GM23338 (cell line): Measurements from ENCODE around the gene TNFRSF21. TPM values are rescaled to one million over a fixed set of nuclear protein-coding genes. Genes with fewer than 3 reads are reported as not detected.

ENCODE experiments used
- ATAC-seq: fragments of 200-7000 bp; cut with Tn5 transposase; 3 replicates; pipeline ENCODE4 v1.9.1; 2020
- DNase-seq: peaks from one replicate; pipeline ENCODE4 v3.0.0-alpha.2; 2015; ENCODE audit warnings: low spot score
- H2AFZ ChIP-seq: fragments of 200-600 bp; sonication (generic); 2 replicates; pipeline ENCODE4 v1.8.0; 2016; ENCODE audit warnings: antibody characterized with exemption, mild to moderate bottlenecking, moderate library complexity
- H3F3A ChIP-seq: fragments of 200-600 bp; sonication (generic); replicated peaks from 2 replicates; pipeline ENCODE4 v1.8.0; 2017; ENCODE audit warnings: antibody characterized with exemption, mixed run types, low read depth
- H3K27ac ChIP-seq: fragments of 200-600 bp; sonication (generic); 2 replicates; pipeline ENCODE4 v1.6.1; 2016; ENCODE audit warnings: low read depth
- H3K27me3 ChIP-seq: fragments of 200-600 bp; sonication (generic); 2 replicates; pipeline ENCODE4 v1.8.0; 2016; ENCODE audit warnings: mild to moderate bottlenecking, mixed run types, moderate library complexity; ENCODE audit not compliant: insufficient read depth
- H3K36me3 ChIP-seq: fragments of 200-600 bp; sonication (generic); 2 replicates; pipeline ENCODE4 v1.8.0; 2016; ENCODE audit warnings: mild to moderate bottlenecking; ENCODE audit not compliant: insufficient read depth
- H3K4me1 ChIP-seq: fragments of 200-600 bp; sonication (generic); 2 replicates; pipeline ENCODE4 v1.8.0; 2016; ENCODE audit warnings: mild to moderate bottlenecking, moderate library complexity; ENCODE audit not compliant: insufficient read depth
- H3K4me2 ChIP-seq: fragments of 200-600 bp; sonication (generic); 2 replicates; pipeline ENCODE4 v1.7.1; 2017; ENCODE audit warnings: mixed run types
- H3K4me3 ChIP-seq: fragments of 200-600 bp; sonication (generic); 2 replicates; pipeline ENCODE4 v1.6.1; 2016; ENCODE audit warnings: mixed run types
- H3K79me2 ChIP-seq: fragments of 200-600 bp; sonication (generic); replicated peaks from 2 replicates; pipeline ENCODE4 v1.8.0; 2017; ENCODE audit warnings: mild to moderate bottlenecking; ENCODE audit not compliant: insufficient read depth
- H3K9me2 ChIP-seq: fragments of 200-600 bp; sonication (generic); 2 replicates; pipeline ENCODE4 v1.8.0; 2017; ENCODE audit not compliant: insufficient read depth
- H4K20me1 ChIP-seq: fragments of 200-600 bp; sonication (generic); replicated peaks from 2 replicates; pipeline ENCODE4 v1.8.0; 2017; ENCODE audit warnings: mild to moderate bottlenecking; ENCODE audit not compliant: insufficient read depth
- H3K27ac Mint-ChIP-seq: 2 replicates; pipeline ENCODE4 v1.8.0; 2020; ENCODE audit warnings: inconsistent platforms, mild to moderate bottlenecking, moderate library complexity, mixed read lengths
- H3K27me3 Mint-ChIP-seq: 3 replicates; pipeline ENCODE4 v1.8.0; 2022; ENCODE audit warnings: low read depth, mild to moderate bottlenecking, moderate library complexity, mixed read lengths, inconsistent platforms; ENCODE audit not compliant: insufficient read depth, poor library complexity
- H3K36me3 Mint-ChIP-seq: 3 replicates; pipeline ENCODE4 v1.8.0; 2021; ENCODE audit warnings: low read depth, mild to moderate bottlenecking, inconsistent platforms, moderate library complexity, mixed read lengths
- H3K4me1 Mint-ChIP-seq: 3 replicates; pipeline ENCODE4 v1.8.0; 2020; ENCODE audit warnings: mild to moderate bottlenecking, inconsistent platforms, mixed read lengths
- H3K4me3 Mint-ChIP-seq: 3 replicates; pipeline ENCODE4 v1.8.0; 2021; ENCODE audit warnings: moderate library complexity, mild to moderate bottlenecking, inconsistent platforms, mixed read lengths
- H3K9me3 Mint-ChIP-seq: 3 replicates; pipeline ENCODE4 v1.8.0; 2020; ENCODE audit warnings: moderate library complexity, mild to moderate bottlenecking, inconsistent platforms, mixed read lengths
- CREB1 ChIP-seq: fragments of 250-450 bp; sonication (Bioruptor Pico); IDR thresholded peaks from 2 replicates; pipeline ENCODE4 v1.5.0; 2020; ENCODE audit warnings: low read depth, mild to moderate bottlenecking, moderate library complexity
- CTCF ChIP-seq, 2 experiments: fragments of 200-600 bp in 1 of 2; sonication (generic) in 1 of 2; conservative IDR thresholded peaks; 2 replicates each; pipeline versions ENCODE4 v1.5.1 to v1.6.1; 2016 to 2017; ENCODE audit warnings: antibody characterized with exemption in 2 of 2, low read depth in 2 of 2, mild to moderate bottlenecking in 2 of 2, moderate library complexity in 1 of 2
- EZH2 ChIP-seq: fragments of 200-600 bp; sonication (generic); IDR thresholded peaks from one replicate; pipeline ENCODE4 v1.8.0; 2017; ENCODE audit warnings: antibody characterized with exemption, mild to moderate bottlenecking, low read depth; ENCODE audit not compliant: unreplicated experiment
- EZH2phosphoT487 ChIP-seq: fragments of 200-600 bp; sonication (generic); IDR thresholded peaks from one replicate; pipeline ENCODE4 v1.8.1; 2018; ENCODE audit warnings: antibody characterized with exemption; ENCODE audit not compliant: unreplicated experiment
- JUNB ChIP-seq: IDR thresholded peaks from one replicate; pipeline ENCODE4 v1.6.1; 2016; ENCODE audit warnings: antibody characterized with exemption; ENCODE audit not compliant: unreplicated experiment
- NANOG ChIP-seq: IDR thresholded peaks from 2 replicates; pipeline ENCODE4 v1.6.1; 2016; ENCODE audit warnings: antibody characterized with exemption, borderline replicate concordance
- POLR2AphosphoS5 ChIP-seq: IDR thresholded peaks from 2 replicates; pipeline ENCODE4 v1.6.1; 2016; ENCODE audit warnings: antibody characterized with exemption, low read depth
- STAT1 ChIP-seq: IDR thresholded peaks from one replicate; pipeline ENCODE4 v1.6.1; 2016; ENCODE audit warnings: antibody characterized with exemption; ENCODE audit not compliant: unreplicated experiment
- ZNF114 ChIP-seq: fragments of 250-450 bp; sonication (Bioruptor Pico); IDR thresholded peaks from 2 replicates; pipeline ENCODE4 v1.5.0; 2020; ENCODE audit warnings: mild to moderate bottlenecking, moderate library complexity
- ZNF331 ChIP-seq: fragments of 250-450 bp; sonication (Bioruptor Pico); IDR thresholded peaks from 2 replicates; pipeline ENCODE4 v1.5.0; 2020; ENCODE audit warnings: low read depth, mild to moderate bottlenecking, moderate library complexity
- ZNF462 ChIP-seq: fragments of 250-450 bp; sonication (Bioruptor Pico); IDR thresholded peaks from 2 replicates; pipeline ENCODE4 v1.5.0; 2020; ENCODE audit warnings: mild to moderate bottlenecking, moderate library complexity
- polyA plus RNA-seq: library from polyadenylated mRNA; unstranded; fragments of >200 nt; fragmentation: Nextera tagmentation; extraction: Ambion mirVana; gene quantifications from 2 replicates; pipeline ENCODE4 v1.2.1, GENCODE V29; 2016
- total RNA-seq: library from RNA; depleted of rRNA; stranded (reverse); fragments of >200 nt; shearing (Covaris generic); gene quantifications from 2 replicates; pipeline ENCODE4 v1.2.3, GENCODE V29; 2014
- TF ChIP-seq, protein P1 (sequence below): IDR thresholded peaks from one replicate; pipeline ENCODE4 v1.6.1; 2018; ENCODE audit warnings: antibody characterized with exemption; ENCODE audit not compliant: unreplicated experiment
- TF ChIP-seq, protein P2 (sequence below): IDR thresholded peaks from 2 replicates; pipeline ENCODE4 v1.6.1; 2016; ENCODE audit warnings: antibody characterized with exemption

Gene TNFRSF21
- total and polyA plus RNA-seq, 2 experiments from 2014 or later = 22.1 to 48.1 TPM

- Histone ChIP-seq H3K9me2 (peaks cover 9% of the 10 kb centered on the region; the same call in 1 of the 2 replicates), H3K36me3 (no peaks in the 10 kb centered on the region), H3F3A (no peaks in the 10 kb centered on the region), H3K4me3 (no peak overlapping the region), H2AFZ (no peak overlapping the region), H3K79me2 (no peaks in the 10 kb centered on the region), H4K20me1 (no peaks in the 10 kb centered on the region), H3K4me1 (no peaks in the 10 kb centered on the region), H3K27ac (no peak overlapping the region), H3K4me2 (no peak overlapping the region), H3K27me3 (no peaks in the 10 kb centered on the region)
- Mint-ChIP-seq H3K4me1 (no peaks in the 10 kb centered on the region), H3K36me3 (no peaks in the 10 kb centered on the region), H3K27ac (no peak overlapping the region), H3K4me3 (no peak overlapping the region), H3K9me3 (no peaks in the 10 kb centered on the region), H3K27me3 (peaks cover 4% of the 10 kb centered on the region)
- ATAC-seq (no peak), DNase-seq (no peak)
- no peak for TF ChIP-seq POLR2AphosphoS5
- no peak for TF ChIP-seq ZNF462 (CRISPR knock-in tag)
- no peak for TF ChIP-seq ZNF331
- TF ChIP-seq ZNF114 (CRISPR knock-in tag) = no peak
- no peak for TF ChIP-seq CREB1 (CRISPR knock-in tag)
- no peak for TF ChIP-seq EZH2phosphoT487
- no peak for TF ChIP-seq JUNB
- no peak for TF ChIP-seq STAT1
- TF ChIP-seq, protein P1, sequence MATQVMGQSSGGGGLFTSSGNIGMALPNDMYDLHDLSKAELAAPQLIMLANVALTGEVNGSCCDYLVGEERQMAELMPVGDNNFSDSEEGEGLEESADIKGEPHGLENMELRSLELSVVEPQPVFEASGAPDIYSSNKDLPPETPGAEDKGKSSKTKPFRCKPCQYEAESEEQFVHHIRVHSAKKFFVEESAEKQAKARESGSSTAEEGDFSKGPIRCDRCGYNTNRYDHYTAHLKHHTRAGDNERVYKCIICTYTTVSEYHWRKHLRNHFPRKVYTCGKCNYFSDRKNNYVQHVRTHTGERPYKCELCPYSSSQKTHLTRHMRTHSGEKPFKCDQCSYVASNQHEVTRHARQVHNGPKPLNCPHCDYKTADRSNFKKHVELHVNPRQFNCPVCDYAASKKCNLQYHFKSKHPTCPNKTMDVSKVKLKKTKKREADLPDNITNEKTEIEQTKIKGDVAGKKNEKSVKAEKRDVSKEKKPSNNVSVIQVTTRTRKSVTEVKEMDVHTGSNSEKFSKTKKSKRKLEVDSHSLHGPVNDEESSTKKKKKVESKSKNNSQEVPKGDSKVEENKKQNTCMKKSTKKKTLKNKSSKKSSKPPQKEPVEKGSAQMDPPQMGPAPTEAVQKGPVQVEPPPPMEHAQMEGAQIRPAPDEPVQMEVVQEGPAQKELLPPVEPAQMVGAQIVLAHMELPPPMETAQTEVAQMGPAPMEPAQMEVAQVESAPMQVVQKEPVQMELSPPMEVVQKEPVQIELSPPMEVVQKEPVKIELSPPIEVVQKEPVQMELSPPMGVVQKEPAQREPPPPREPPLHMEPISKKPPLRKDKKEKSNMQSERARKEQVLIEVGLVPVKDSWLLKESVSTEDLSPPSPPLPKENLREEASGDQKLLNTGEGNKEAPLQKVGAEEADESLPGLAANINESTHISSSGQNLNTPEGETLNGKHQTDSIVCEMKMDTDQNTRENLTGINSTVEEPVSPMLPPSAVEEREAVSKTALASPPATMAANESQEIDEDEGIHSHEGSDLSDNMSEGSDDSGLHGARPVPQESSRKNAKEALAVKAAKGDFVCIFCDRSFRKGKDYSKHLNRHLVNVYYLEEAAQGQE = no peak
- TF ChIP-seq NANOG = no peak
- TF ChIP-seq CTCF (conservative IDR thresholded peaks at IDR 0.05; ENCODE audit: low read depth in 2 of 2) = no peak
- no peak for TF ChIP-seq EZH2
- TF ChIP-seq, protein P2, sequence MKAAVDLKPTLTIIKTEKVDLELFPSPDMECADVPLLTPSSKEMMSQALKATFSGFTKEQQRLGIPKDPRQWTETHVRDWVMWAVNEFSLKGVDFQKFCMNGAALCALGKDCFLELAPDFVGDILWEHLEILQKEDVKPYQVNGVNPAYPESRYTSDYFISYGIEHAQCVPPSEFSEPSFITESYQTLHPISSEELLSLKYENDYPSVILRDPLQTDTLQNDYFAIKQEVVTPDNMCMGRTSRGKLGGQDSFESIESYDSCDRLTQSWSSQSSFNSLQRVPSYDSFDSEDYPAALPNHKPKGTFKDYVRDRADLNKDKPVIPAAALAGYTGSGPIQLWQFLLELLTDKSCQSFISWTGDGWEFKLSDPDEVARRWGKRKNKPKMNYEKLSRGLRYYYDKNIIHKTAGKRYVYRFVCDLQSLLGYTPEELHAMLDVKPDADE = no peak
Observed at GRCh38 chr6:47195011-47195650, 114.6 kb downstream of the TNFRSF21 start.
